DMS53 treated with DMSO at 0.1 percent for 48 hours (cell line): ENCODE results near the gene PTPRO.

Experiments used
- DNase-seq: peaks from one replicate; lab custom pipeline; 2025; ENCODE audit not compliant: unreplicated experiment; lab: John Stamatoyannopoulos, UW

Gene PTPRO

DNA sequence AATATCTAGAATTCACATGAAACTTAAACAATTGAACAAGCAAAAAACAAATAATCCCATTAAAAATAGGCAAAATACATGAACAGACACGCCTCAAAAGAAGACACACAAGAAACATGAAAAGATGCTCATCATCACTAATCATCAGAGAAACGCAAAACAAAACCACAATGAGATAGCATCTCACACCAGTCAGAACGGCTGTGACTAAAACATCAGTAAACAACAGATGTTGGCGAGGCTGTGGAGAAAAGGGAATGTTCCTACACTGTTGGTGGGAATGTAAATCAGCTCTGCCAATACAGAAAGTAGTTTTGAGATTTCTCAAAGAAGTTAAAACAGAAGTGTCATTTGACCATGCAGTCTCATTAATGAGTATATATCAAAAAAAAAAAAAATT, 121.3 kb downstream of the PTPRO start:
- no peak for DNase-seq

DNA sequence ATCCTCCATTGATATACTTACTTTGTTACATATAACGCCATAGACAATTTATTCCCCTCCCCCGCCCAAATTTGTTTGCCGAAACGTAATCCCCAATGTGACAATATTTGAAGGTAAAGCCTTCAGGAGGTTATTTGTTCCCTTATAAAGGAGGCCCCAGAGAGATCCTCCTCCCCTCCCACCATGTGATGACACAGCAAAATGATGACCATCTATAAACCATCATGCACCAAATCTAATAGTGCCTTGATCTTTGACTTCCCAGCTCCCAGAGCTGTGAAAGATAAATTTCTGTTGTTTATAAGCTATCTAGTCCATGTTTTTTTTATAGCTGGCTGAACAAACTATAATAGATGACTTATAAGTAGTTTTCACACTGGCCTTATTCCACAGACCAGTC, 122.2 kb downstream of the PTPRO start:
- no peak for DNase-seq

DNA sequence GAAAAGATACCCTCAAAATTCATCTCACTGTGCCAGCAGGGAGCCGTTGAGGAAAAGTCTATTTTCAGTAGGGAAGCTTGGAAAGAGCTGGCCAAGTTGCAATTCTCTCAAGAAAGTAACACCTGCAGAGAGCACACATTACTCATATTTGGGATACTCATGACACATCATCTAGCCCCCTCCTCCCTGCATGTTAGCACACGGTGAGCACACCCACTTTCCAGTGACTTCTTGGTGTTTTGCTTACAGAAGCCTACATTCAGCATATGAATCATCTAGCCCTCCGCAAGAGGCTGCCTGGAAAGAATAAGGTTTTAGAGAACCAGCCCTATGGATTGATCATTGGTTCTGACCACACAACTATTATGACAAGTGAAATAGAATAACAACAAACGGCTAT, 124.5 kb downstream of the PTPRO start:
- DNase-seq = peak; percentile 34

DNA sequence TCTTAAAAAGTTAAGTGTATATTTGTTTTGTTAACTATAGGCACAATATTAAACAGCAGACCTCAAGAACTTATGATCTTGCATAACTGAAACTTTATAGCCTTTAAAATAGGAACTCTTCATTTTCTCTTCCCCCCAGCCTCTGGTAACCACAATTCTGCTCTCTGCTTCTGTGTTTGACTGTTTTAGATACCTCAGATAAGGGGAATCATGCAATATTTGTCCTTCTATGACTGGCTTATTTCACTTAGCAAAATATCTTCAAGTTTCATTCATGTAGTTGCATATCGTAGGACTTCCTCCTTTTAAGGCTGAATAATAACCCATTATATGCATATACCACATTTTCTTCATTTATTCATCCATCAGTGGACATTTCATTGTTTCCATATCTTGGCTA, 131.3 kb downstream of the PTPRO start:
- peak; percentile 25 for DNase-seq

DNA sequence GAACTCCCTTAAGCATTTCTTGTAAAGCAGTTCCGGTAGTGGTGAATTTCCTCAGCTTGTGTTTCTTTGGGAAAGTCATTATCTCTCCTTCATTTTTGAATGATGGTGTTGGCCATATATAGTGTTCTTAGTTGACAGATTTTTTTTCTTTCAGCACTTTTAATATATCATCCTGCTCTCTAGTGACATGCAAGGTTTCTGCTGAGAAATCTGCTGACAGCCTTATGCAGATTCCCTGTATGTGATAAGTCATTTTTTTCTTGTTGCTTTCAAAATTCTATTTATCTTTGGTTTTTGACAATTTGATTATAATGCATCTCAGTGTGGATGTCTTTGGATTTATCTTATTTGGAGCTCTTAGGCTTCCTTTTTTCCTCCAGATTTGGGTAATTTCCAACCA, 135.7 kb downstream of the PTPRO start:
- no peak for DNase-seq

DNA sequence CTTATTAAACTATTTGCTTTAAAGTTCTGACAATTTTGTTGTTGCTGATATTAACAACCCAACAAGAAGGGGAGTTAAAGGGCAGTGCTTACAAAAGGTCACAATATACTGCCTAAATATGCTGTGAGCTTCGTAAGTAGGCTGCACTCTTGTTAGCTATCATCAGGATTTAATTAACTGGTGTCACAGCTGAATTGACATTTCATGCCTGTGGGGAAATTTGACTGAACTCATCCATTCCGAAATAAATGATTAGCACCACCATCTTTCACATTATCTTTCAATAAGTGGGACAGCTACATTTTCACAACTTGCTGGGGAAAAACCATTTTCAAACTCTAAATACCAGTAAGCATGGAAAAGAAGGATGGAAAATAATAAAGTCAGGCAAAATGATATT, 146.6 kb downstream of the PTPRO start:
- DNase-seq = no peak

- DNase-seq = no peak
Measured at GRCh38 chr12:15469356-15469755, 147.0 kb downstream of the PTPRO start.

- DNase-seq = no peak
Measured at GRCh38 chr12:15472036-15472435, 149.7 kb downstream of the PTPRO start.

- no peak for DNase-seq
Measured at GRCh38 chr12:15474766-15475165, 152.5 kb downstream of the PTPRO start.

DNA sequence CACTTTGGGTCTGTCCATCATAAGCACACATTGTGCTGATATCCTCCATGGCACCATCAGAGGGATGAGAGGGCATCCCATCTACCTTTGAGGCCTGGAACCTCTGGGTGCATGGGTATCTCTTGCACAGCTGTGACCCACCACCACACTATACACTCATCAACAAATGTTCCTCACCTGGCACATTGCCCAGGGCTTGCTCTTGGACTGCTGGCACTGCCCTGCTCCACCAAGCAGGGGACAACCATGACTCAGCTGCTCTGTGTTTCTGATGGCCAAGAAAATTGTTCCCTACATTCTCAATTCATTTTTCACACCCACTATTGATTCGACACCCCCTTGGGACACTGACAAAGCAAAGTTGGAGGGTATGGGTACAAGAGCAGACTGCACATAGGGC, 155.5 kb downstream of the PTPRO start:
- no peak for DNase-seq

GRCh38 chr12:15481846-15482245, 159.5 kb downstream of the PTPRO start:
- DNase-seq = no peak

GRCh38 chr12:15485466-15485865, 163.2 kb downstream of the PTPRO start:
- no peak for DNase-seq

DNA sequence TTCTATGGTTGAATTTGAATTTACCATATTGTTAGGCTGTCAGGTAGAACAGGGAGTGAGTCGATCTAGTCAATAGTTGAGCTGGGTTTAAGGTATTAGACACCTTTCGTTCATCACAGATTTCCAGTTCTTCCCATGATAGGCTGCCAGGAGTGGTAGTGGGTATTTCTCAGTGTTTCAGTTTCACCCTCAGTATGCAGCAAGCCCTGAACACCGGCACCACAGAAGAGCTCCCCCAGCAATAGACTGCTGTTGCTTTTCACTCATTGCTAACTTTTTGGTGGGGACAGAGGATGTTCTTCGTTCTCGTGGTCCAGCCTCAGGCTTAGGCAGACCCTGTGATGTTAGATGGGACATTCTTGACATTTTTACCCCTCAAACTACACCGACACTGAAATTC, 164.6 kb downstream of the PTPRO start:
- no peak for DNase-seq

GRCh38 chr12:15488481-15488880, 166.2 kb downstream of the PTPRO start:
- no peak for DNase-seq

- DNase-seq = no peak
Measured at GRCh38 chr12:15494329-15495046, 172.2 kb downstream of the PTPRO start.

- DNase-seq = no peak
Measured at GRCh38 chr12:15495746-15496145, 173.4 kb downstream of the PTPRO start.

GRCh38 chr12:15496738-15497137, 174.4 kb downstream of the PTPRO start:
- DNase-seq = no peak

- no peak for DNase-seq
Measured at GRCh38 chr12:15497671-15498292, 175.5 kb downstream of the PTPRO start.

- no peak for DNase-seq
Measured at GRCh38 chr12:15502211-15502610, 179.9 kb downstream of the PTPRO start.

GRCh38 chr12:15505616-15506015, 183.3 kb downstream of the PTPRO start:
- DNase-seq = no peak

DNA sequence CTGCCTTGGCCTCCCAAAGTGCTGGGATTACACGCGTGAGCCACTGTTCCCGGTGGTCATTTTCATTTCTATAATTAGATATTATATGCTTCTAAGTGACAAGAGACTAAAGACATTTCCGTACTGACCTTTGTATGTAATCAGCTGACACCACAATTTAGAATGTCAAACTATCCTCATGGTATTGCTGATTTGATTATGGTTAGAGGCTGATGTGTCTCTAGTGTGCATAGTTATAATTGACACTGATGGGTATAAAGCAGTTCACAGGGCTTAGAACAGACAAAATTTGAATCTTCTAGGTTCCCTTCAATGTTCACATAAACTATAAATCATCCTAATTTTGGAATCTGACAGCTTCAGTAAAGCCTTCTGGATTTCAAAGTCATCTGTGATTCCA, 192.7 kb downstream of the PTPRO start:
- no peak for DNase-seq

DNA sequence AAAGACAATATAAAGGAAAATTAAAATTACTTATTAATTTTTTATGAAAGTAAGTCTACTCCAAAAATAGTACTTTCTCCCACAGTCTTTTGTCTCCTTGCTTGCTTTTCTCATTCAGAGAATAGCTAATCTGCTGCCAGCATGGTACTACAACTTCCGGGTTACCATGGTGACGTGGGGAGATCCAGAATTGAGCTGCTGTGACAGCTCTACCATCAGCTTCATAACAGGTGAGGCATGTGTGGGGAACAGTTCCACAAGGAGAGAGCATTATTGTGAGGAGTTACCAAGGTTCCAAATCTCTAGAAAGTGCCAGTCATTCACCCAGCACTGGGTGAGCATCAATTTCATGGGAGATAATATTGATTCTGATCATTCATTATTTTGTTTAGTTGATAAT, 197.8 kb downstream of the PTPRO start:
- peak; percentile 63 for DNase-seq

DNA sequence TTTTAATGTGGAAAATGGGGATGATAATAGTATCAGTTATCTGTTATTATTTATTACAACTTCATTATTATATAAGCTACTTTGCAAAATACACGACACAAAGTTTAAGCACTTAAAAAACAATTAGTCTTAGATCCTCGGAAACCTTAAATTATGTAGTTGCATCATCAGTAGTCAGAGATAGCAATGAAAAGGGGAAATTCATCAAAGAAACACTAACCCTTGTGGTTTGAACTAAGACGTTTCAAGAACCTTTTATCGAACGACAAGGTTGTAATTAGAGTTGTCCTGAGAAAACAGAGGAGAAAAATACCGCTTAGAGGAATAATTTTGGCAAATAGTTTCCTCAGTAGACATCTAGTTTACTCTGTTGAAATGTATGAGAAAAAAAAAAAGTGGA, 198.5 kb downstream of the PTPRO start:
- DNase-seq = no peak
